ENCODE data around the gene MRI1. TPM values are rescaled to one million over a fixed set of nuclear protein-coding genes. Genes with fewer than 3 reads are reported as not detected.

MRI1 gene
- polyA plus RNA-seq, 3 donors: 12.4 to 33.5 (median 28.3) TPM

DNA sequence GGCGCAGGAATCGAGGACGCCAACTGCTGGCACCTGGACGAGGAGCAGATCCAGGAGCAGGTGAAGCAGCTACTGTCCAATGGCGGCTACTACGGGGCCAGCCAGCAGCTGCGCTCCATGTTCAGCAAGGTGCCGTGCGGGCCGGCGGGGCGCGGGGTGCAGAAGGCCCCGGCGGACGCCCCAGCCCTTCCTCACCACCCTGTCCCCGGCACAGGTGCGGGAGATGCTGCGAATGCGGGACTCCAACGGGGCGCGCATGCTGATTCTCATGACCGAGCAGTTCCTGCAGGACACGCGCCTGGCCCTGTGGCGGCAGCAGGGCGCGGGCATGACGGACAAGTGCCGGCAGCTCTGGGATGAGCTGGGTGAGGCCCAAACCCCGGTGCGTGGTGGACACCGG lies 44.5 kb downstream of the MRI1 start:
- WGBS, 3 donors: 96 to 97% (median 97%) methylated on average over 33 to 34 of the region's 34 CpGs
- no peak overlapping the region for H3K27ac ChIP-seq (ENCODE audit: low read depth, low read length)

DNA sequence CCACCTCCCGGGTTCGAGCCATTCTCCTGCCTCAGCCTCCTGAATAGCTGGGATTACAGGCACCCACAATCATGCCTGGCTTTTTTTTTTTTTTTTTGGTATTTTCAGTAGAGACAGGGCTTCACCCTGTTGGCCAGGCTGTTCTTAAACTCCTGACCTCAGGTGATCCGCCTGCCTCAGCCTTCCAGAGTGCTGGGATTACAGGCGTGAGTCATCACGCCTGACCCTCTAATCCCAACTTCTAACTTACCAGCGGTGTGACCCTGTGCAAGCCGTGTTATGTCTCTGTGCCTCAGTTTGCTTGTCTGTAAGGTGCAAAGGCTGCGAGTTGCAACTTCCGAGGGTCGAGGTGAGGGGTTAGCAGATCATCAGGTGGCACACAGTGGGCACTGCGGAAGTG lies 48.2 kb downstream of the MRI1 start:
- H3K27ac ChIP-seq (ENCODE audit: low read depth, low read length): no peak overlapping the region
- WGBS, 3 donors: 94 to 98% (median 95%) methylated on average over 11 of the region's 11 CpGs

DNA sequence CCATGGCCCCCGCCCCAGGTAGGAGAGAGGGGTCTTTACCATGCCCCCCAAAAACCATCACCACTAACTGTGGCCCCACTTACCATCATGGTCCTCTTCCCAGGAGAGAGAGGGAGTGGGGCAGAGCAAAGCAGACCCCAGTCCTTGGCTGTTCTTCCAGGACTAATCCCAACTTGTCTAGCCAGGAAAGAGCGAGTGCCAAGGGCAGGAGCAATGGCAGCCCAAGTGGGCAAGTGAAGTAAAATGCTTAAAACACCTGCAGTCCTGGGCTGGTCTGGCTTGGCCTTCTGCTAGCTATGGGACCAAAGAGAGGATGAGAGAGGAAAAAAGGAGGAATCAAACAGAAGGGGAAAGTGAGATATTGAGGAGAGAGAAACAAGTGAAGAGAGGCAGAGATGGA lies 48.8 kb downstream of the MRI1 start:
- H3K27ac ChIP-seq (ENCODE audit: low read depth, low read length): no peak overlapping the region
- WGBS, 3 donors: 95 to 100% (median 96%) methylated on average over 2 of the region's 2 CpGs

DNA sequence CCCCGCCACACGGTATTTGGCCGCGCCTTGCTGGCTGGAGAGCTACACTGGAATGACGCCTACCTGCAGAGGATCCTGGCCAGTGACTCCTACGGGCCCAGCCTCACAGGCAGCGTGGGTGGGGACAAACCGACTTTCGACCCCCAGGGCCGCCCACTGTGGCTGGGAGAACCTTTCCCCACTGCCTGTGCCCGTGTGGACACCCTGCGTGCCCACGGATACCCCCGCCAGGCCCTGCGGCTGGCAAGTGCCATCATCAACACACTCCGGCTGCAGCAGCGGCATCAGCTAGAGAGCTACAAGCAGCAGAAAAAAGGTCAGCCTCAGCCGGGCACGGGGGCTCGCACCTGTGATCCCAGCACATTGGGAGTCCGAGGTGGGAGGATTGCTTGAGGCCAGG lies 50.2 kb downstream of the MRI1 start:
- 88 to 95% (median 89%) methylated on average over 21 of the region's 21 CpGs for WGBS, 3 donors
- H3K27ac ChIP-seq (ENCODE audit: low read depth, low read length): no peak overlapping the region

DNA sequence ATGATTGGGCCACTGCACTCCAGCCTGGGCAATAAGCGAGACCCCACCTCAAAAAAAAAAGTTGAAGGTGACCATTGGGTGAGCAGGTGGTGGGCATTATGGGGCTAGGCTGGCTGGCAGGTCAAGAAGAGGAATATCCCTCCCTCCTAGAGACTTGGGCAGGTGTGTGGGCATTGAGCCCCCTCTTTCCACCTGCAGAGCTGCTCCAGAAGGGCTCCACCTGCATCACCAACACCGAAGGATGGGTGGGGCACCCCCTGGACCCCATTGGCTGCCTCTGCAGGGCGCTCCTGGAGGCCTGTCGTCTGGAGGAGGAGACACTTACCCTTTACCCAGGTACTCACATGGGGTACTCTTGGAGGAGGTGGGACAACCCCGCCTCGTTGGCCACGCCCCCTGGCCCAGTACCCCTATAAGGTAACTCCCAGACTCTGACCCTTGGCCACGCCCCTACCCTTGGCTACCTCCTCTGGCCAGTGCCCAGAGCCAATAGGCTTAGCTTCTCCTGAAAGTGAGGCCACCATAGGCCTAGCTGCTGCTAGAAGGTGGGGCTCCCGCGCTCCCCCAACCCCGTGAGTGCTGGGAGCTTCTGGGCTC lies 52.8 kb downstream of the MRI1 start:
- no peak overlapping the region for H3K27ac ChIP-seq (ENCODE audit: low read depth, low read length)
- 43 to 79% (median 67%) methylated on average over 11 of the region's 11 CpGs for WGBS, 3 donors

DNA sequence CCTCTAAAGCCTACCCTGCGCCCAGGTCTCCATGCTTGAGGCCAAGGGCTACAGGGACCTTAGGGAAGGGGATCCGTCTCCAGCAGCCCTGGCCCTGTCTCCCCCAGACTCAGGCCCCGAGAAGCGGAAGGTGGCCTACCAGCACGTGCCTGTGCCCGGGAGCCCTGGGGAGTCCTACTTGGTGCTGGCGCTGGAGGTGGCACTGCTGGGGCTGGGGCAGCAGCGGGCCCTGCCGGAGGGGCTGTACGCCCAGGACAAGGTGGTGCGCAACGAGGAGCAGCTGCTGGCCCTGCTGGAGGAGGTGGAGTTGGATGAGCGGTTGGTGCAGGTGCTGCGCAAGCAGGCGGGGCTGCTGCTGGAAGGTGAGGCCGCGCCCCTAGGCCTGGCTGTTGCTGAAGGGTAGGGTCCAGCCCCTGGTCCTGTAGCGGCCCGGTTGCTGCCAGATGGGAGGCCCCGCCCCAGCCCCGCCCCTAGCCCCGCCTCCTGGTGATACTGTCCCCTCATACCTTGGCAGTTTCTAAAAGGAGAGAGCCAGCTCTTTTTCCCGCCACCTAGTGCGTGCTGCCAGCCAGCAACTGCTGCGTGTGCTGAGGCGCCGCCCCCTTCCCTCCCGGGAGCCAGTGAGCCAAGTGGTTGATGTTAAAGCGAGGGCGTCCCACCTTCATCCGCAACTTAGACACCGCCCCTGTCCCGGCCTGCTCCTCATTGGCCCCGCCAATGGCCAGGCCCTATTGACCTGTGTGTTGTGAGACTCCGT lies 53.5 kb downstream of the MRI1 start:
- 18 to 69% (median 59%) methylated on average over 32 to 35 of the region's 35 CpGs for WGBS, 3 donors
- no peak overlapping the region for H3K27ac ChIP-seq (ENCODE audit: low read depth, low read length)

DNA sequence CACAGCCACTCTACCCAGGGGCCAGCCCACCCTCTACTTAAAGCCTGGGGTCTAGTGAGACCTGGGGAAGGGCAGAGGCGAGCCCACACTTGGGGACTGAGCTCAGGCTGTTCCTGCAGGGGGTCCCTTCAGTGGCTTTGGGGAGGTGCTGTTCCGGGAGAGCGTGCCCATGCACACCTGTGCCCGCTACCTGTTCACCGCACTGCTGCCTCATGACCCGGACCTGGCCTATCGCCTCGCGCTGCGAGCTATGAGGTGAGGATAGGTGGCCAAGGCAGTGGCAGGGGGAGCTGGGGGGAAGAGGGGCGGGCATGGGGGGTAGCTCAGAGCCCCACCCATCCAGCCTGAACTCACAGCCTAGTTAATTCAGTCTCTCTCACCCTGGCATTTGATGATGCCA lies 54.9 kb downstream of the MRI1 start:
- 95 to 97% (median 97%) methylated on average over 11 of the region's 11 CpGs for WGBS, 3 donors
- no peak overlapping the region for H3K27ac ChIP-seq (ENCODE audit: low read depth, low read length)

DNA sequence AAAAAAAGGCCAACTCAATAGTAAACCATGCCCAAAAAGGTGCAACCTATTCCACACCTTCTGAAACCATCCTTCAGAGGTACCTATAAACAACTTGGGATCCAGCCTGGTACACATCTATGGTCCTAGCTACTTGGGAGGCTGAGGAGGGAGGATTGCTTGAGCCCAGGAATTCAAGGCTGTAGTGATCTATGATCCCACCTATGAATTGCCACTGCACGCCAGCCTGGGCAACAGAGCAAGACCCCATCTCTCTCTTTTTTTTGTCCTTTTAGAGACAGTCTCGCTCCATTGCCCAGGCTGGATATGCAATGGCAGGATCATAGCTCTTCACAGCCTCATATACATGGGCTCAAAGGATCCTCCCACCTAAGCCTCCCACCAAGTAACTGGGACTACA lies 57.0 kb downstream of the MRI1 start:
- no peak overlapping the region for H3K27ac ChIP-seq (ENCODE audit: low read depth, low read length)
- 96 to 100% (median 100%) methylated on average over 2 of the region's 2 CpGs for WGBS, 3 donors

DNA sequence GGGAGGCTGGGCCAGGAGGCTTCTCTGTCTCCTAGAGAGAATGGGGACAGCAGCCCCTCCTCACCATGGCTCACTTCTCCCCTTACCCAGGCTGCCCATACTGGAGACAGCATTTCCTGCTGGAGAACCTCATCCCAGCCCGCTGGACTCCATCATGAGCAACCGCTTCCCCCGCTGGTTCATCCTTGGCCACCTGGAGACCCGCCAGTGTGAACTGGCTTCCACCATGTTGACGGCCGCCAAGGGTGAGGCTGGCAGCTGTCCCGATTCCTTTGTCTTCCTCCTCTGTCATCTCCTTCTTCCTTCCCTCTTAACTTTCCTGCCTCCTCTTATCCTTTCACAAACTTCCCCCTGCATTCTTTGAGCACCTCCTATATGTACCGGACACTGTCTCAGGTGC lies 58.9 kb downstream of the MRI1 start:
- peak overlapping the region; percentile 26 for H3K27ac ChIP-seq (ENCODE audit: low read depth, low read length)
- WGBS, 3 donors: 69 to 72% (median 72%) methylated on average over 8 of the region's 8 CpGs

Other genes starting within 250 kb of the MRI1 start
- 100 to 1,000 TPM in 2 of 3 donors, 10 to 100 TPM in 1; 89.2 to 156 (median 153) TPM for gene C19orf53, start 9.9 kb downstream of the MRI1 start, polyA plus RNA-seq
- gene ZSWIM4, start 30.9 kb downstream of the MRI1 start, polyA plus RNA-seq: 1 to 10 TPM; 1.6 to 3.4 (median 2.0) TPM
- not detected for gene NANOS3, start 112.6 kb downstream of the MRI1 start, polyA plus RNA-seq
- 1 to 10 TPM; 1.1 to 3.7 (median 2.9) TPM for gene BRME1, start 141.6 kb downstream of the MRI1 start, polyA plus RNA-seq
- gene CC2D1A, start 141.7 kb downstream of the MRI1 start, polyA plus RNA-seq: 10 to 100 TPM; 17.0 to 27.9 (median 20.4) TPM
- 1 to 10 TPM in 1 of 3 donors, under 1 TPM in 2; 0.10 to 2.5 (median 0.58) TPM for gene PODNL1, start 173.9 kb downstream of the MRI1 start, polyA plus RNA-seq
- 10 to 100 TPM; 13.5 to 29.0 (median 16.2) TPM for gene DCAF15, start 188.0 kb downstream of the MRI1 start, polyA plus RNA-seq
- 1 to 10 TPM; 4.4 to 5.8 (median 4.4) TPM for gene RFX1, start 241.8 kb downstream of the MRI1 start, polyA plus RNA-seq